ENCODE data around the gene CACNG4.

- TF ChIP-seq CTCF (IDR thresholded peaks at IDR 0.05) (no peak), POLR2A (IDR thresholded peaks at IDR 0.05) (no peak)
Observed at GRCh38 chr17:66952031-66952524, 12.4 kb upstream of the CACNG4 start.
